UCSD-AML1 (cell line): ENCODE results near the gene SAMD1.

Experiments used
- DNase-seq: peaks from one replicate; lab custom pipeline; 2025; ENCODE audit not compliant: unreplicated experiment; lab: John Stamatoyannopoulos, UW

Gene SAMD1

GRCh38 chr19:14113762-14114414 lies 23.3 kb upstream of the SAMD1 start:
- DNase-seq, result peak; percentile 97

- no peak for DNase-seq
Observed at GRCh38 chr19:14112809-14113385, 22.3 kb upstream of the SAMD1 start.

GRCh38 chr19:14112051-14112808 lies 21.7 kb upstream of the SAMD1 start:
- DNase-seq, result no peak

GRCh38 chr19:14111486-14111885 lies 20.9 kb upstream of the SAMD1 start:
- no peak for DNase-seq

GRCh38 chr19:14110650-14111049 lies 20.1 kb upstream of the SAMD1 start:
- no peak for DNase-seq

GRCh38 chr19:14107581-14108461 lies 17.3 kb upstream of the SAMD1 start:
- DNase-seq, result no peak

- DNase-seq, result no peak
Observed at GRCh38 chr19:14106840-14107239, 16.3 kb upstream of the SAMD1 start.

- no peak for DNase-seq
Observed at GRCh38 chr19:14105680-14106079, 15.1 kb upstream of the SAMD1 start.

GRCh38 chr19:14103310-14103709 lies 12.8 kb upstream of the SAMD1 start:
- no peak for DNase-seq

- DNase-seq, result no peak
Observed at GRCh38 chr19:14102756-14103155, 12.2 kb upstream of the SAMD1 start.

- no peak for DNase-seq
Observed at GRCh38 chr19:14102102-14102696, 11.6 kb upstream of the SAMD1 start.

GRCh38 chr19:14101003-14101545 lies 10.5 kb upstream of the SAMD1 start:
- DNase-seq, result no peak

GRCh38 chr19:14097532-14098151 lies 7.1 kb upstream of the SAMD1 start:
- DNase-seq, result no peak

GRCh38 chr19:14096272-14096992 lies 5.9 kb upstream of the SAMD1 start:
- DNase-seq, result no peak

- DNase-seq, result no peak
Observed at GRCh38 chr19:14094854-14095253, 4.3 kb upstream of the SAMD1 start.

- DNase-seq, result no peak
Observed at GRCh38 chr19:14093117-14093823, 2.7 kb upstream of the SAMD1 start.

- DNase-seq, result no peak
Observed at GRCh38 chr19:14091813-14092462, 1.4 kb upstream of the SAMD1 start.

- DNase-seq, result peak; percentile 89
Observed at GRCh38 chr19:14091081-14091812, 696 bp upstream of the SAMD1 start.
